Lower leg skin (tissue), 3 donors: Measurements from ENCODE around the gene EIF3F.

Source experiments
- POLR2A ChIP-seq, 2 donors: fragments of 450-650 bp; IDR thresholded peaks; one replicate each; pipeline ENCODE4 v1.6.1; 2016 to 2017; ENCODE audit warnings: antibody characterized with exemption in 2 of 2, mild to moderate bottlenecking in 1 of 2, moderate library complexity in 1 of 2
- TF ChIP-seq, protein P1 (sequence below), 3 donors: fragments of 450-650 bp; IDR thresholded peaks; one replicate each; pipeline ENCODE4 v1.5.1; 2016; ENCODE audit warnings: antibody characterized with exemption in 3 of 3, mild to moderate bottlenecking in 3 of 3, moderate library complexity in 2 of 3

DNA sequence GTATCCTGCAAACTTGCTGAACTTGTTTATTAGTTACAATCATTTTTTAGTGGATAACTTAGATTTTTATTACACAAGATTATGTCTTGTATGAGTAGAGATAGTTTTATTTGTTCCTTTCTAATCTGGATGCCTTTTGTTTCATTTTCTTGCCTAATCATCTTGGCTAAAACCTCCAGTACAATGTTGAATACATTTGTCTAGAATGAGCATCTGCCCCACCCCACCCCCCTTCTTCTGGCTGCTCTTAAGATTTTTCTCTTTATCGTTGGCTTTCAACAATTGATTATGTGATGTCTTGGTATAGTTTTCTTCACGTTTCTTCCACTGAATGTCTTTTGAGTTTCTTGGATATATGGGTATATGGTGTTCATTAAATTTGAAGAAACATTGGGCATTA, 56.6 kb downstream of the EIF3F start:
- TF ChIP-seq, protein P1, sequence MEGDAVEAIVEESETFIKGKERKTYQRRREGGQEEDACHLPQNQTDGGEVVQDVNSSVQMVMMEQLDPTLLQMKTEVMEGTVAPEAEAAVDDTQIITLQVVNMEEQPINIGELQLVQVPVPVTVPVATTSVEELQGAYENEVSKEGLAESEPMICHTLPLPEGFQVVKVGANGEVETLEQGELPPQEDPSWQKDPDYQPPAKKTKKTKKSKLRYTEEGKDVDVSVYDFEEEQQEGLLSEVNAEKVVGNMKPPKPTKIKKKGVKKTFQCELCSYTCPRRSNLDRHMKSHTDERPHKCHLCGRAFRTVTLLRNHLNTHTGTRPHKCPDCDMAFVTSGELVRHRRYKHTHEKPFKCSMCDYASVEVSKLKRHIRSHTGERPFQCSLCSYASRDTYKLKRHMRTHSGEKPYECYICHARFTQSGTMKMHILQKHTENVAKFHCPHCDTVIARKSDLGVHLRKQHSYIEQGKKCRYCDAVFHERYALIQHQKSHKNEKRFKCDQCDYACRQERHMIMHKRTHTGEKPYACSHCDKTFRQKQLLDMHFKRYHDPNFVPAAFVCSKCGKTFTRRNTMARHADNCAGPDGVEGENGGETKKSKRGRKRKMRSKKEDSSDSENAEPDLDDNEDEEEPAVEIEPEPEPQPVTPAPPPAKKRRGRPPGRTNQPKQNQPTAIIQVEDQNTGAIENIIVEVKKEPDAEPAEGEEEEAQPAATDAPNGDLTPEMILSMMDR (IDR thresholded peaks at IDR 0.05) = no peak
- TF ChIP-seq POLR2A (IDR thresholded peaks at IDR 0.05) = no peak
